HL-60 (cell line): ENCODE data around the gene POLR1A.

Source experiments
- GABPA ChIP-seq: IDR thresholded peaks from 2 replicates; pipeline ENCODE4 v1.6.1; 2012; ENCODE audit warnings: low read depth
- POLR2AphosphoS5 ChIP-seq: IDR thresholded peaks from 2 replicates; pipeline ENCODE4 v1.6.1; 2012; ENCODE audit warnings: low read depth
- REST ChIP-seq: IDR thresholded peaks from 2 replicates; pipeline ENCODE4 v1.6.1; 2012; ENCODE audit warnings: low read depth; ENCODE audit not compliant: insufficient replicate concordance
- TF ChIP-seq, protein P1 (sequence below): IDR thresholded peaks from one replicate; pipeline ENCODE4 v1.5.1; 2011; ENCODE audit warnings: low read length, control low read depth, inconsistent platforms; ENCODE audit not compliant: insufficient read depth

- TF ChIP-seq REST: no peak
- TF ChIP-seq, protein P1, sequence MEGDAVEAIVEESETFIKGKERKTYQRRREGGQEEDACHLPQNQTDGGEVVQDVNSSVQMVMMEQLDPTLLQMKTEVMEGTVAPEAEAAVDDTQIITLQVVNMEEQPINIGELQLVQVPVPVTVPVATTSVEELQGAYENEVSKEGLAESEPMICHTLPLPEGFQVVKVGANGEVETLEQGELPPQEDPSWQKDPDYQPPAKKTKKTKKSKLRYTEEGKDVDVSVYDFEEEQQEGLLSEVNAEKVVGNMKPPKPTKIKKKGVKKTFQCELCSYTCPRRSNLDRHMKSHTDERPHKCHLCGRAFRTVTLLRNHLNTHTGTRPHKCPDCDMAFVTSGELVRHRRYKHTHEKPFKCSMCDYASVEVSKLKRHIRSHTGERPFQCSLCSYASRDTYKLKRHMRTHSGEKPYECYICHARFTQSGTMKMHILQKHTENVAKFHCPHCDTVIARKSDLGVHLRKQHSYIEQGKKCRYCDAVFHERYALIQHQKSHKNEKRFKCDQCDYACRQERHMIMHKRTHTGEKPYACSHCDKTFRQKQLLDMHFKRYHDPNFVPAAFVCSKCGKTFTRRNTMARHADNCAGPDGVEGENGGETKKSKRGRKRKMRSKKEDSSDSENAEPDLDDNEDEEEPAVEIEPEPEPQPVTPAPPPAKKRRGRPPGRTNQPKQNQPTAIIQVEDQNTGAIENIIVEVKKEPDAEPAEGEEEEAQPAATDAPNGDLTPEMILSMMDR: no peak
- TF ChIP-seq POLR2AphosphoS5: no peak
- no peak for TF ChIP-seq GABPA
Measured at GRCh38 chr2:86094229-86094628, 11.5 kb downstream of the POLR1A start.
